D721Med (cell line): ENCODE data around the gene PIK3R3.

ENCODE experiments used
- DNase-seq: peaks from one replicate; pipeline ENCODE4 v3.0.0; 2011; ENCODE audit warnings: low spot score; ENCODE audit not compliant: insufficient read length
- FAIRE-seq: peaks from 2 replicates; lab custom pipeline; 2011; peaks lifted over from hg19 to GRCh38; lab: Jason Lieb, UNC
- CTCF ChIP-seq: IDR thresholded peaks from 2 replicates; pipeline ENCODE4 v1.5.1; 2012; ENCODE audit warnings: mild to moderate bottlenecking, control low read depth; ENCODE audit not compliant: insufficient read depth; ENCODE audit errors: missing control alignments

The PIK3R3 gene

DNA sequence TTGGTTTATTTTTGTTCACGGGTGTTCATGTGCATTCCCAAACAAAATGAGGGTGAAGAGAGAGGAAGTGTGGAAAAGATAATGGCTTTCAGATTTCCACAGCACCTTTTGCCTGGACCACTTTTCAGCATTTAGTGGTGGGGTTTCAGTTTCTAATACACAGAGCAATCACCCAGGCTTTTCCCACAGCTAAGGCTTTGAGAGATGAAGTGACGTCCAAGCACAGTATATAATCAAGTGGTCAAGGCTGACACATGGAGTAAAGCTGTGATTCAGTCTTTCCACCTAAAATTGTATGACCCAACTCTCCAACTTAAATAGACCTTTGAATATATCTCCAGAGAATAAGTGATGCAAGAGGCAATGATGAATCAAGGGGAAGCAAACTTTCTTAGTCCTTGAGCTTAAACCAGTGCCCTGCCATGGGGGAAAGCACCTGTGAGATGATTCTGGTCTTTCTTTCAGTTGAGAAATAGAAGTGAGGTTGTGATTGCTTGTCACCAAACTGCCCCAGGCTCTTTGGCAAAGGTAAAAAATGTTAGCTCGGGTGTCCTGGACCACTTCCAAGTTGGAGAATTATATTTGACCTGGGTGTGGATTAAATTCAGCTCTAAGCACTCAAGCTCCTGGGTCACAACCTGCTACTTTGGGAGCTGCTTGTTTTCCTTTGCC lies 2.4 kb upstream of the PIK3R3 start:
- DNase-seq (no peak), FAIRE-seq (no peak)
- TF ChIP-seq CTCF: no peak

DNA sequence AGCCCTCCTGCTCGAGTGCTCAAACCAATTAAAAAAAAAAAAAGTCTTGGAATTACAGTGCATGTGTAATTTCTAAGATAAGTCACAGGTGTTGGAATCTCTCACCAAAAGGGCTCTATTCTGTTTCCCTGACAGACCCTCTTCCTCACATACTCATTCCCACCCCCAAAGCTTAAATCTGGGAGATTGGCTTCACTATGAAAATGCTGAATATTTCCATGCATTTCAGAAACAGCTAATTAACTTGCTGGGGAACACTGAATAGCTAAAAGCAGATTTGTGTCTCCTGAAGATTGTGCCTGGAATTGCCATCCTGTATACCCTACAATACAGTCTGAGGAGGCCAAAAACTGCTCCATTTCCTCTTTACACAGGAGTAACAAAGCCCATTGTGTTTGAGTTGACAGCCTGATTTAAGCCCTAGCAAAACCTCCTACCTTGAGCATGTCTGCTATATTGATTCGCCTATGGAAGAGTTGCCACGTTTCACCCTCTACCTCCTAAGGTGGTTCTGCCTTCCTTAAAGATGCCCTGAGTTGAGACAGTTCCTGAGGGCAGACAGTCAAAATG lies 1.4 kb upstream of the PIK3R3 start:
- no peak for TF ChIP-seq CTCF
- DNase-seq: no peak
- FAIRE-seq: no peak

GRCh38 chr1:46133181-46133658 lies 791 bp upstream of the PIK3R3 start:
- TF ChIP-seq CTCF: no peak
- DNase-seq (peak; percentile 52), FAIRE-seq (no peak)

DNA sequence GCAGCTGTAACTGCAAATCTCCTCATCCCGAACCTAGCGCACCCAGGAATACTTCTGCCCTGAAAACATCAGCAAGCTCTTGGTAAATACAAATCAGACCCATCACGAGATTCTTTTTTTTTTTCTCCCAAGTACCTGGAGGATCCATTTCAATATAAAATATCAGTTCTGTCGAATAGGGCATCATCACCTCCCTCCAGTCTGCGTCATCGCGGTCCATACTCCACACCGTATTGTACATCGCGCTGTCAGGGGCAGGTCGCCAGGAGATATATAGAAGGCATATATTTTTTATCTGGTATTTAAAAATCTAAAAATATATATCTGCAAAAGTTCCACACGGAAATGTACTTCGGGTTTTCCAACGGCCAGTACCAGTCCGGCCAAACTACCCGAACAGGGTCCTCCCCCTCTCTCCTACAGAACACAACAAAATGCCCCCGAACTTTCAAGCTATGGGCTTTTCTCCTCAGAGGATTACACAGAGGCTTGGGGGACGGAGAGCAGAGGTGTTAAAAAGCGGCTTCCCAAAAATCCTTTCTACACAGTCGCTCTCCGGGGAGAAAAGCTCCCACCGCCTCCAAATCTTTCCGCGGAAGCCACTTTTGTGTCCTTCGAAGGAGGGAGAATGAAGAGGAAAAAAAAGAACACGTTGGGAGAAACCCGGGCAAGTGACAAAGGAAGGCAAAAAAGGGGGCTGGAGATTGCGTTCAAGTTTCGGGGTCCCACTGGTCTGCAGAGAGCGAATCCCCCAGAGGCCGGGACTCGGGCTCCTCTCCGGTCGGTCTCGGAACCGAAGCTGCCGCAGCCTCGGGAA lies 509 bp downstream of the PIK3R3 start:
- FAIRE-seq (no peak), DNase-seq (no peak)
- no peak for TF ChIP-seq CTCF

GRCh38 chr1:46131093-46131492 lies 1.3 kb downstream of the PIK3R3 start:
- DNase-seq (no peak), FAIRE-seq (no peak)
- no peak for TF ChIP-seq CTCF

DNA sequence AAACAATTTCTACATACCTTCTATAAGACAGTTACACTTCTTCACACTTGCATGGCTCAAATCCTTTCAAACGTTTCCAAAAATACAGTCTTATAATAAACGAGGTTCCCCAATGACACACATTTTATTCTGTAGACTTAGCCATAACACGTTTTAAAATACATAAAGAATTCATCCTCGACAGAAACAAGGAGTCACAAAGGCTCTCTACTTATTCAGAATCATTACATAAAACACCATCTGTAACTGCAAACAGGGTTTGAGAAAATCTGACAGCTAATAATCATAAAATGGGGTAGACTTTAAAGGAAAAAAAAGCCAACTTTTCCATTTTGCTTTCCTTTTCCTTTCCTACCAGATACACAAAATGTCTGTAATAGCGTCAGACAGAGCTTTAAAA lies 1.8 kb downstream of the PIK3R3 start:
- TF ChIP-seq CTCF: no peak
- FAIRE-seq (no peak), DNase-seq (no peak)

GRCh38 chr1:46130121-46130520 lies 2.3 kb downstream of the PIK3R3 start:
- no peak for FAIRE-seq
- no peak for TF ChIP-seq CTCF
- DNase-seq: no peak
